ENCODE data around the gene TMEM225B.
"Not testable (repeated sequence)": the region's sequence is repeated elsewhere in the genome, so short reads cannot be mapped to it uniquely, and the experiment has no call there.

GRCh38 chr7:99568770-99569169, 29.3 kb upstream of the TMEM225B start:
- TF ChIP-seq CTCF (IDR thresholded peaks at IDR 0.05; ENCODE audit: low read depth, low read length, poor library complexity, severe bottlenecking); EZH2phosphoT487 (IDR thresholded peaks at IDR 0.05; ENCODE audit: borderline replicate concordance, low read length): not testable (repeated sequence)

Measured in DOHH2 (cell line).